Nephron progenitor cell (in vitro differentiated cells): ENCODE data around the gene TPRG1L.

Experiments
- DNase-seq: peaks from one replicate; pipeline ENCODE4 v3.0.0; 2021
- H3K27ac Mint-ChIP-seq: 2 replicates; pipeline ENCODE4 v1.8.0; 2021; ENCODE audit warnings: mild to moderate bottlenecking, moderate library complexity, mixed read lengths
- H3K27me3 Mint-ChIP-seq: 2 replicates; pipeline ENCODE4 v1.8.0; 2021; ENCODE audit warnings: mild to moderate bottlenecking, low read depth, mixed read lengths; ENCODE audit not compliant: poor library complexity
- H3K36me3 Mint-ChIP-seq: 2 replicates; pipeline ENCODE4 v1.8.0; 2021; ENCODE audit warnings: low read depth, mixed read lengths
- H3K4me1 Mint-ChIP-seq: 2 replicates; pipeline ENCODE4 v1.8.0; 2021; ENCODE audit warnings: mixed read lengths
- H3K4me3 Mint-ChIP-seq: 2 replicates; pipeline ENCODE4 v1.8.0; 2021; ENCODE audit warnings: mild to moderate bottlenecking, moderate library complexity, mixed read lengths
- H3K9me3 Mint-ChIP-seq: 2 replicates; pipeline ENCODE4 v1.8.0; 2021; ENCODE audit warnings: mild to moderate bottlenecking, moderate library complexity, mixed read lengths
- TF ChIP-seq, protein P1 (sequence below): fragments of 200-600 bp; sonication (generic); IDR thresholded peaks from 2 replicates; pipeline ENCODE4 v1.5.0; 2021; ENCODE audit warnings: antibody characterized with exemption

The TPRG1L gene

DNA sequence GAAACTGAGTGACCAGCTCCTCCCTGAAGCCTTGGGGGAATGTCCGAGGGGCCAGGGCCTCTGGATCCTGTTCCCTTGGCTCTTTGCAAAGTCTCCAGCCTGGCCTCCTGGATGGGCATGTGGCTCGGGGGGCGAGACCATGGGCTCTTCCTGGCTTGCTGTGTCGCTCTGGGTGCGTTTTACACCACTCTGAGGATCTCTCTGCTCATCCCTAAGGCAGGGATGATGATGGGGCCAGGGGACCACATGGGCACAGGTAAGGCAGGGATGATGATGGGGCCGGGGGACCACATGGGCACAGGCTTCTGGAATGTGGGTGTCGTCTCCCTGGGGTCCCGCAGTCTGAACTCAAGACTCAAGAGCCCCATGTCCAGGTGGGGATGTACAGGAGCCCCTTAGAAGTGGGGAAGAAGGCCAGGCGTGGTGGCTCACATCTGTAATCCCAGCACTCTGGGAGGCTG, 45.2 kb downstream of the TPRG1L start:
- H3K4me3 Mint-ChIP-seq, result no peak overlapping the region
- H3K4me1 Mint-ChIP-seq, result peaks cover 48% of the 10 kb centered on the region
- peaks cover 49% of the 10 kb centered on the region for H3K27me3 Mint-ChIP-seq
- H3K36me3 Mint-ChIP-seq, result no peaks in the 10 kb centered on the region
- no peak overlapping the region for H3K27ac Mint-ChIP-seq
- TF ChIP-seq, protein P1, sequence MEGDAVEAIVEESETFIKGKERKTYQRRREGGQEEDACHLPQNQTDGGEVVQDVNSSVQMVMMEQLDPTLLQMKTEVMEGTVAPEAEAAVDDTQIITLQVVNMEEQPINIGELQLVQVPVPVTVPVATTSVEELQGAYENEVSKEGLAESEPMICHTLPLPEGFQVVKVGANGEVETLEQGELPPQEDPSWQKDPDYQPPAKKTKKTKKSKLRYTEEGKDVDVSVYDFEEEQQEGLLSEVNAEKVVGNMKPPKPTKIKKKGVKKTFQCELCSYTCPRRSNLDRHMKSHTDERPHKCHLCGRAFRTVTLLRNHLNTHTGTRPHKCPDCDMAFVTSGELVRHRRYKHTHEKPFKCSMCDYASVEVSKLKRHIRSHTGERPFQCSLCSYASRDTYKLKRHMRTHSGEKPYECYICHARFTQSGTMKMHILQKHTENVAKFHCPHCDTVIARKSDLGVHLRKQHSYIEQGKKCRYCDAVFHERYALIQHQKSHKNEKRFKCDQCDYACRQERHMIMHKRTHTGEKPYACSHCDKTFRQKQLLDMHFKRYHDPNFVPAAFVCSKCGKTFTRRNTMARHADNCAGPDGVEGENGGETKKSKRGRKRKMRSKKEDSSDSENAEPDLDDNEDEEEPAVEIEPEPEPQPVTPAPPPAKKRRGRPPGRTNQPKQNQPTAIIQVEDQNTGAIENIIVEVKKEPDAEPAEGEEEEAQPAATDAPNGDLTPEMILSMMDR, result no peak
- no peaks in the 10 kb centered on the region for H3K9me3 Mint-ChIP-seq
- no peak for DNase-seq

DNA sequence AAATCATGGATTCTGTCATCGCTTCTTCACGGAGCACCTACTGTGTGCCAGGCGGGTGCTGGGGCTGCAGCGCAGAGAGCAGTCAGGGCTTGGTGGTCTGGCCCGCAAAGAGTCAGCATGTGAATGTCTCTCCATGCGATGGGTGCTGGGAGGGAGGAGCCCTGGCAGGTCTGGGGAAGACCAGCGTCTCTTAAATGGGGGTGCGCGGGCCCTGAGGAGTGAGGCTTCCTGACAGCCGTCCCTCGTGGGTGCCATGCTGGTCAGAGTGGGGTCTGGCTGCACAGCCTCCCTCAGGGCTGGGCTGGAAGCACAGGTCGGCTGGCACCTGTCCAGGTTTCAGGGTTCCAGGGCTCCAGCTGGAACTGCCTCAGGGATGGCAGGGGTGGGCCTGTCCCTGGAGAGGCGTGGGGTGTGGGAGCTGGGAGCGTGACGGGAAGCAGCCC, 46.0 kb downstream of the TPRG1L start:
- H3K4me1 Mint-ChIP-seq, result peaks cover 45% of the 10 kb centered on the region
- H3K4me3 Mint-ChIP-seq, result no peak overlapping the region
- H3K27ac Mint-ChIP-seq, result no peak overlapping the region
- H3K36me3 Mint-ChIP-seq, result no peaks in the 10 kb centered on the region
- peaks cover 49% of the 10 kb centered on the region for H3K27me3 Mint-ChIP-seq
- DNase-seq, result no peak
- TF ChIP-seq, protein P1, result no peak
- no peaks in the 10 kb centered on the region for H3K9me3 Mint-ChIP-seq

GRCh38 chr1:3671371-3672180, 46.8 kb downstream of the TPRG1L start:
- TF ChIP-seq, protein P1, result no peak
- no peak overlapping the region for H3K27ac Mint-ChIP-seq
- H3K36me3 Mint-ChIP-seq, result no peaks in the 10 kb centered on the region
- peak overlapping the region; percentile 51 for H3K4me3 Mint-ChIP-seq
- H3K9me3 Mint-ChIP-seq, result no peaks in the 10 kb centered on the region
- peaks cover 39% of the 10 kb centered on the region for H3K4me1 Mint-ChIP-seq
- peaks cover 47% of the 10 kb centered on the region for H3K27me3 Mint-ChIP-seq
- no peak for DNase-seq

- H3K36me3 Mint-ChIP-seq, result no peaks in the 10 kb centered on the region
- H3K4me3 Mint-ChIP-seq, result no peak overlapping the region
- no peak for DNase-seq
- TF ChIP-seq, protein P1, result no peak
- peaks cover 48% of the 10 kb centered on the region for H3K27me3 Mint-ChIP-seq
- H3K4me1 Mint-ChIP-seq, result peaks cover 33% of the 10 kb centered on the region
- H3K9me3 Mint-ChIP-seq, result no peaks in the 10 kb centered on the region
- H3K27ac Mint-ChIP-seq, result no peak overlapping the region
Observed at GRCh38 chr1:3672231-3672970, 47.6 kb downstream of the TPRG1L start.

DNA sequence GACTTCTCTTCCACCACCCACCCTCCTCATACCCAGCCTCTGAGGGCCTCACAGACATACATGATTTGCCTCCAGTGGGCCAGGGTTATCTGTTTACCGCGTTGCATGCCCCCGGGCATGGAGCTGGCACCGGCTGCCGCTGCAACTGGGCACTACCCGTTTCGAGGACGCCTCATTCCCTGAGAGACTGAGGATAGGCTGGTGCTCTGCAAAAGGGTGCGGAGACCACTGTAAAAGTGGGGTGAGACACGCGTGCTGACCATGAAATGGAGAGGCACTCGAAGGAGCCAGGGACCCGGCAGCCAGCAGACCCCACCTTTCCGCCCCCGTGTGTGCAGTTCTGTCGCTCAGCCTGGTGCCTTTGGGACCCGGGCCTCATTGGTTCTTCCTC, 48.2 kb downstream of the TPRG1L start:
- Mint-ChIP-seq H3K27me3 (peaks cover 53% of the 10 kb centered on the region), H3K4me3 (no peak overlapping the region), H3K27ac (no peak overlapping the region), H3K4me1 (peaks cover 30% of the 10 kb centered on the region), H3K9me3 (no peaks in the 10 kb centered on the region), H3K36me3 (no peaks in the 10 kb centered on the region)
- TF ChIP-seq, protein P1, result no peak
- DNase-seq, result no peak
